Caco-2 (cell line): Measurements from ENCODE around the gene ITPA. TPM values are rescaled to one million over a fixed set of nuclear protein-coding genes. Genes with fewer than 3 reads are reported as not detected.

Experiments
- BruUV-seq: library from RNA; stranded (reverse); fragments of 400-500 nt; replicated peaks from 2 replicates; lab custom pipeline; 2021; lab: Mats Ljungman, UMichigan
- CTCF ChIA-PET: fragments of 300-600 bp; sonication (Branson Sonifier 250); formaldehyde crosslinking; loops from one replicate; lab custom pipeline; 2022; ENCODE audit warnings: antibody characterized with exemption; lab: Charles Lee
- POLR2A ChIA-PET: fragments of 300-600 bp; sonication (Branson Sonifier 250); formaldehyde crosslinking; loops from one replicate; lab custom pipeline; 2022; ENCODE audit warnings: antibody characterized with exemption; lab: Charles Lee
- DNase-seq, 2 experiments: peaks; one replicate each; pipeline versions ENCODE4 v3.0.0 to v3.0.0-alpha.2; 2020 to 2022
- H3K27me3 ChIP-seq: replicated peaks from 2 replicates; pipeline ENCODE4 v1.6.0; 2011; ENCODE audit warnings: low read length; ENCODE audit not compliant: control insufficient read depth, insufficient read depth
- H3K36me3 ChIP-seq: 2 replicates; pipeline ENCODE4 v1.5.1; 2011; ENCODE audit warnings: low read length; ENCODE audit not compliant: control insufficient read depth, insufficient read depth
- H3K4me1 ChIP-seq: fragments of 250-450 bp; sonication (Bioruptor Pico); 2 replicates; pipeline ENCODE4 v1.5.1; 2020; ENCODE audit warnings: mild to moderate bottlenecking
- H3K4me3 ChIP-seq: 2 replicates; pipeline ENCODE4 v1.5.1; 2011; ENCODE audit warnings: low read depth, mild to moderate bottlenecking, control low read depth, low read length
- H3K9me3 ChIP-seq: fragments of 250-450 bp; sonication (Bioruptor Pico); 2 replicates; pipeline ENCODE4 v1.5.1; 2020; ENCODE audit warnings: mild to moderate bottlenecking, moderate library complexity
- H3K27ac Mint-ChIP-seq: one replicate; pipeline ENCODE4 v1.8.0; 2022; ENCODE audit warnings: mixed read lengths; ENCODE audit not compliant: unreplicated experiment
- H3K27me3 Mint-ChIP-seq: one replicate; pipeline ENCODE4 v1.8.0; 2022; ENCODE audit warnings: mixed read lengths; ENCODE audit not compliant: insufficient read depth, unreplicated experiment
- H3K36me3 Mint-ChIP-seq: one replicate; pipeline ENCODE4 v1.8.0; 2022; ENCODE audit warnings: mild to moderate bottlenecking, mixed read lengths; ENCODE audit not compliant: insufficient read depth, unreplicated experiment
- H3K4me1 Mint-ChIP-seq: one replicate; pipeline ENCODE4 v1.8.0; 2022; ENCODE audit warnings: low read depth, mixed read lengths; ENCODE audit not compliant: unreplicated experiment
- H3K4me3 Mint-ChIP-seq: one replicate; pipeline ENCODE4 v1.8.0; 2022; ENCODE audit warnings: mild to moderate bottlenecking, moderate library complexity, mixed read lengths; ENCODE audit not compliant: unreplicated experiment
- H3K9me3 Mint-ChIP-seq: one replicate; pipeline ENCODE4 v1.8.0; 2022; ENCODE audit warnings: mixed read lengths; ENCODE audit not compliant: unreplicated experiment
- CTCF ChIP-seq, 2 experiments: fragments of 200-600 bp in 1 of 2; IDR thresholded peaks; 1 replicate in 1 of 2; 2 replicates in 1 of 2; pipeline versions ENCODE4 v1.5.1 to v1.8.0; 2011 to 2022; ENCODE audit warnings: antibody characterized with exemption in 1 of 2, control low read depth in 1 of 2, inconsistent platforms in 1 of 2, low read depth in 1 of 2, low read length in 1 of 2, mild to moderate bottlenecking in 1 of 2, moderate library complexity in 1 of 2; ENCODE audit not compliant: insufficient read depth in 1 of 2, severe bottlenecking in 1 of 2, unreplicated experiment in 1 of 2
- intact Hi-C: fragments of 100-400 bp; cut with micrococcal nuclease; formaldehyde crosslinking; loops from one replicate; pipeline ENCODE4 v1.10.0; 2022; ENCODE audit not compliant: unreplicated experiment
- total RNA-seq: library from RNA; stranded (reverse); gene quantifications from 2 replicates; pipeline ENCODE4 v1.2.3, GENCODE V29; 2022

Gene ITPA
- total RNA-seq, 1 experiment from 2014 or later, result 73.8 TPM

GRCh38 chr20:3168079-3168828, 41.0 kb upstream of the ITPA start:
- Histone ChIP-seq H3K4me3 (no peak overlapping the region), H3K36me3 (no peaks in the 10 kb centered on the region), H3K4me1 (peaks cover 8% of the 10 kb centered on the region; the same call in 1 of the 2 replicates), H3K9me3 (no peaks in the 10 kb centered on the region), H3K27me3 (no peaks in the 10 kb centered on the region)
- Mint-ChIP-seq H3K27me3 (peaks cover 3% of the 10 kb centered on the region), H3K4me3 (no peak overlapping the region), H3K36me3 (peaks cover 7% of the 10 kb centered on the region), H3K9me3 (no peaks in the 10 kb centered on the region), H3K4me1 (no peaks in the 10 kb centered on the region), H3K27ac (no peak overlapping the region)
- BruUV-seq, result no TSS peak
- ChIA-PET POLR2A (interaction anchor here (0.7 kb wide), 1 partner anchor 9 kb away, joined by 3 read pairs; no protein-coding TSS in a partner anchor), CTCF (no interaction called here)
- TF ChIP-seq CTCF (IDR thresholded peaks at IDR 0.05; ENCODE audit: insufficient read depth in 1 of 2, low read depth in 1 of 2, low read length in 1 of 2, severe bottlenecking in 1 of 2, unreplicated experiment in 1 of 2), result no peak
- intact Hi-C loops, result no loop called here
- DNase-seq, result no peak

- BruUV-seq, result no TSS peak
- CTCF ChIA-PET, result no interaction called here
- TF ChIP-seq CTCF (IDR thresholded peaks at IDR 0.05; ENCODE audit: insufficient read depth in 1 of 2, low read depth in 1 of 2, low read length in 1 of 2, severe bottlenecking in 1 of 2, unreplicated experiment in 1 of 2), result no peak
- no peak overlapping the region for H3K4me3 ChIP-seq
- H3K4me3 Mint-ChIP-seq, result no peak overlapping the region
- peaks cover 14% of the 10 kb centered on the region for H3K36me3 Mint-ChIP-seq
- no peaks in the 10 kb centered on the region for H3K9me3 Mint-ChIP-seq
- H3K27ac Mint-ChIP-seq, result no peak overlapping the region
- H3K4me1 Mint-ChIP-seq, result no peaks in the 10 kb centered on the region
- intact Hi-C loops, result no loop called here
- H3K27me3 Mint-ChIP-seq, result peaks cover 3% of the 10 kb centered on the region
- no peaks in the 10 kb centered on the region for H3K27me3 ChIP-seq
- POLR2A ChIA-PET, result no interaction called here
- H3K36me3 ChIP-seq, result no peaks in the 10 kb centered on the region
- no peak for DNase-seq
- H3K4me1 ChIP-seq, result peaks cover 8% of the 10 kb centered on the region; the same call in 1 of the 2 replicates
- H3K9me3 ChIP-seq, result no peaks in the 10 kb centered on the region
Measured at GRCh38 chr20:3168829-3169590, 40.3 kb upstream of the ITPA start.

- peaks cover 15% of the 10 kb centered on the region for H3K4me1 Mint-ChIP-seq
- H3K4me1 ChIP-seq, result peaks cover 14% of the 10 kb centered on the region
- H3K4me3 Mint-ChIP-seq, result no peak overlapping the region
- no peak for DNase-seq
- H3K27me3 Mint-ChIP-seq, result peaks cover 3% of the 10 kb centered on the region
- H3K36me3 ChIP-seq, result no peaks in the 10 kb centered on the region
- H3K27me3 ChIP-seq, result no peaks in the 10 kb centered on the region
- no peak for TF ChIP-seq CTCF (IDR thresholded peaks at IDR 0.05; ENCODE audit: insufficient read depth in 1 of 2, low read depth in 1 of 2, low read length in 1 of 2, severe bottlenecking in 1 of 2, unreplicated experiment in 1 of 2)
- H3K9me3 ChIP-seq, result no peaks in the 10 kb centered on the region
- no peaks in the 10 kb centered on the region for H3K9me3 Mint-ChIP-seq
- intact Hi-C loops, result no loop called here
- H3K4me3 ChIP-seq, result no peak overlapping the region
- ChIA-PET POLR2A (interaction anchor here (0.7 kb wide), 1 partner anchor 777 kb away, joined by 10 read pairs; no protein-coding TSS in a partner anchor), CTCF (interaction anchor here (0.7 kb wide), 1 partner anchor 128 kb away, joined by 3 read pairs; no protein-coding TSS in a partner anchor)
- no TSS peak for BruUV-seq
- peaks cover 19% of the 10 kb centered on the region for H3K36me3 Mint-ChIP-seq
- no peak overlapping the region for H3K27ac Mint-ChIP-seq
Measured at GRCh38 chr20:3171391-3172125, 37.7 kb upstream of the ITPA start.
